DOHH2 (cell line): ENCODE measurements around the gene ITPK1.

ENCODE experiments used
- H3F3A ChIP-seq: fragments of 200-600 bp; sonication (generic), shearing (Covaris generic); 2 replicates; pipeline ENCODE4 v1.6.0; 2016; ENCODE audit warnings: antibody characterized with exemption, mild to moderate bottlenecking; ENCODE audit not compliant: control insufficient read depth, insufficient read depth
- H3K27ac ChIP-seq: fragments of 200-600 bp; sonication (generic); 2 replicates; pipeline ENCODE4 v1.5.1; 2014; ENCODE audit warnings: low read depth, mild to moderate bottlenecking, low read length, moderate library complexity
- H3K27me3 ChIP-seq: fragments of 200-600 bp; sonication (generic); 2 replicates; pipeline ENCODE4 v1.6.1; 2014; ENCODE audit warnings: mild to moderate bottlenecking, low read length, mixed read lengths; ENCODE audit not compliant: control insufficient read depth
- H3K36me3 ChIP-seq: fragments of 200-600 bp; sonication (generic); 2 replicates; pipeline ENCODE4 v1.6.1; 2014; ENCODE audit warnings: mild to moderate bottlenecking, low read length, moderate library complexity, mixed read lengths; ENCODE audit not compliant: control insufficient read depth
- H3K4me1 ChIP-seq: fragments of 200-600 bp; sonication (generic); 2 replicates; pipeline ENCODE4 v1.6.1; 2014; ENCODE audit warnings: mild to moderate bottlenecking, low read length, mixed read lengths; ENCODE audit not compliant: control insufficient read depth
- H3K4me2 ChIP-seq: fragments of 200-600 bp; sonication (generic); 2 replicates; pipeline ENCODE4 v1.6.0; 2014; ENCODE audit warnings: mild to moderate bottlenecking, low read length, moderate library complexity
- H3K4me3 ChIP-seq: fragments of 200-600 bp; sonication (generic); 2 replicates; pipeline ENCODE4 v1.5.1; 2014; ENCODE audit warnings: mild to moderate bottlenecking, low read length, mixed read lengths
- H3K79me2 ChIP-seq: fragments of 200-600 bp; sonication (generic); 2 replicates; pipeline ENCODE4 v1.6.1; 2014; ENCODE audit warnings: mild to moderate bottlenecking, low read length, mixed read lengths; ENCODE audit not compliant: control insufficient read depth
- H3K9me2 ChIP-seq: fragments of 200-600 bp; sonication (generic); replicated peaks from 2 replicates; pipeline ENCODE4 v1.6.1; 2014; ENCODE audit warnings: mild to moderate bottlenecking, low read length, mixed read lengths; ENCODE audit not compliant: control insufficient read depth
- H3K9me3 ChIP-seq: fragments of 200-600 bp; sonication (generic); 2 replicates; pipeline ENCODE4 v1.6.1; 2014; ENCODE audit warnings: antibody characterized with exemption, low read length, mixed read lengths; ENCODE audit not compliant: control insufficient read depth, insufficient read depth
- H4K20me1 ChIP-seq: fragments of 200-600 bp; sonication (generic); 2 replicates; pipeline ENCODE4 v1.6.0; 2014; ENCODE audit warnings: low read depth, mild to moderate bottlenecking, antibody characterized with exemption, low read length, moderate library complexity; ENCODE audit not compliant: control insufficient read depth, insufficient read depth
- EZH2phosphoT487 ChIP-seq: fragments of 200-600 bp; sonication (generic); IDR thresholded peaks from 2 replicates; pipeline ENCODE4 v1.6.1; 2017; ENCODE audit warnings: borderline replicate concordance, mild to moderate bottlenecking, antibody characterized with exemption, low read length, moderate library complexity, mixed read lengths
- TF ChIP-seq, protein P1 (sequence below): fragments of 200-600 bp; sonication (generic); IDR thresholded peaks from one replicate; pipeline ENCODE4 v1.5.1; 2014; ENCODE audit warnings: antibody characterized with exemption, mild to moderate bottlenecking, low read depth, low read length; ENCODE audit not compliant: poor library complexity, severe bottlenecking

Gene ITPK1

DNA sequence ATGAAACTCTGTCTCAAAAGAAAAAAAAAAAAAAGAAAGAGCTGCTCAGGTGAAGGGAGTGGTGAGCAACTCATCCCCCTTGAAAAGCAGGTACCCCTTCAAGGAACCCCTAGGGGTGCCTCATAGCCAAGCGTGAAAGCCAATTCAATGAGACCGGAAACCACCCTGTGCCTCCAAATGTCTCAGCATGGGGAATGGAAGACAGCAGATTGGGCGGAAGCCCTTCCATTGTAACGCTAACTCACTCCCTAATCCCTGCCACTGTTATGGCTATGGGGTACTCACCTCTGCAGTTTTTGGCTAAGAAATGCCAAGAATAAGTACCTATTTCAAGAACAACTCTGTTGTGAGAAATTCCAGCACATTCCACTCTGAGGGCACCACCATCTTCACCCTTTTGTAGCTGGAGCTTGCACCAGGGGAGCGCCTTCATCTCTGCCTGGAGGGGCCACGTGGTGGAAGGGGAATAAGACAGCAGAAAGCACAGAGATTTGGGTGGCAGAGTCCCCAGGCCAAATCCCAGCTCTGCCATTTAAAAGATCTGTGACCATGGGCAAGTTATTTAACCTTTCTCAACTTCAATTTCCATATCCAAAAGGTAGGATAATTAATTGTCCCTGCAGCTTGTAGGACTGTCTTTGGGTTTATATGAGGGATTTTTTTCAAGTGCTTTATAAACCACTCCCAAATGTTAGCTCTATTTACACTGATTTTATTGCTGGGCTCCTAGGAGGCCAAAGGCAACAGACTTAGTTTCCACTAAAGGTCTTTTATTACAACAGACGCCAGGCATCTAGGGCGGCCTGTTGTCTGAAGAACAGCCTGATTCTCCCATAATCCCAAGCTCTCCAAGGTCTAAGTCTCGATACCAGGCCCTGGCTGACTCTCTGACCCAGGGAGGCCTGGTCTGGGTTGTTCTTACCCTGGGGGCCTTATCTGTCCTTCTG is 63.9 kb downstream of the ITPK1 start:
- Histone ChIP-seq H3K27ac (no peak overlapping the region), H3K27me3 (no peaks in the 10 kb centered on the region), H3K9me2 (no peaks in the 10 kb centered on the region), H3K4me2 (no peak overlapping the region), H3F3A (no peaks in the 10 kb centered on the region), H4K20me1 (no peaks in the 10 kb centered on the region), H3K9me3 (no peaks in the 10 kb centered on the region), H3K79me2 (no peaks in the 10 kb centered on the region), H3K4me3 (no peak overlapping the region), H3K36me3 (no peaks in the 10 kb centered on the region), H3K4me1 (no peaks in the 10 kb centered on the region)
- TF ChIP-seq EZH2phosphoT487: no peak
- TF ChIP-seq, protein P1, sequence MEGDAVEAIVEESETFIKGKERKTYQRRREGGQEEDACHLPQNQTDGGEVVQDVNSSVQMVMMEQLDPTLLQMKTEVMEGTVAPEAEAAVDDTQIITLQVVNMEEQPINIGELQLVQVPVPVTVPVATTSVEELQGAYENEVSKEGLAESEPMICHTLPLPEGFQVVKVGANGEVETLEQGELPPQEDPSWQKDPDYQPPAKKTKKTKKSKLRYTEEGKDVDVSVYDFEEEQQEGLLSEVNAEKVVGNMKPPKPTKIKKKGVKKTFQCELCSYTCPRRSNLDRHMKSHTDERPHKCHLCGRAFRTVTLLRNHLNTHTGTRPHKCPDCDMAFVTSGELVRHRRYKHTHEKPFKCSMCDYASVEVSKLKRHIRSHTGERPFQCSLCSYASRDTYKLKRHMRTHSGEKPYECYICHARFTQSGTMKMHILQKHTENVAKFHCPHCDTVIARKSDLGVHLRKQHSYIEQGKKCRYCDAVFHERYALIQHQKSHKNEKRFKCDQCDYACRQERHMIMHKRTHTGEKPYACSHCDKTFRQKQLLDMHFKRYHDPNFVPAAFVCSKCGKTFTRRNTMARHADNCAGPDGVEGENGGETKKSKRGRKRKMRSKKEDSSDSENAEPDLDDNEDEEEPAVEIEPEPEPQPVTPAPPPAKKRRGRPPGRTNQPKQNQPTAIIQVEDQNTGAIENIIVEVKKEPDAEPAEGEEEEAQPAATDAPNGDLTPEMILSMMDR: no peak

DNA sequence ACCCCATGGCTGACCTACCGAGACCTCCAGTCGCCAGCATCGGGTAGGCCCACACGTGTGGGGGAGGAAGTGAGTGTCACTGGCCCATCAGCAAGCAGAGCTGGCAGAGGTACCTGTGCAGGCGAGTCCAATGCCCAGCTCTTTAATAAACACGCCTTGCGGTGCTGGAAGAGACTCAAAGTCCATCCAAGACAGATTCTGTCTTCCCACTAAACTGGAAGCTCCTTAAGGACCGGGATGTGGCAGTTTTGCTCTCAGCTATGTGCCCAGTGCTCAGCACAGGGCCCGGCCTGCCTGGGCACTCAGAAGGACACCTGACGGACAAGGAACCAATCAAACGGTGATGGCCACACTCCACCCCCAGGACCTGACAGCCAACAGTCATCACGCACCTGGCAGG is 65.0 kb downstream of the ITPK1 start:
- Histone ChIP-seq H3K79me2 (no peaks in the 10 kb centered on the region), H3K27ac (no peak overlapping the region), H3K4me2 (no peak overlapping the region), H3K9me3 (no peaks in the 10 kb centered on the region), H3K36me3 (no peaks in the 10 kb centered on the region), H3F3A (no peaks in the 10 kb centered on the region), H3K9me2 (no peaks in the 10 kb centered on the region), H3K4me3 (no peak overlapping the region), H3K27me3 (no peaks in the 10 kb centered on the region), H3K4me1 (no peaks in the 10 kb centered on the region), H4K20me1 (no peaks in the 10 kb centered on the region)
- no peak for TF ChIP-seq EZH2phosphoT487
- TF ChIP-seq, protein P1: no peak

DNA sequence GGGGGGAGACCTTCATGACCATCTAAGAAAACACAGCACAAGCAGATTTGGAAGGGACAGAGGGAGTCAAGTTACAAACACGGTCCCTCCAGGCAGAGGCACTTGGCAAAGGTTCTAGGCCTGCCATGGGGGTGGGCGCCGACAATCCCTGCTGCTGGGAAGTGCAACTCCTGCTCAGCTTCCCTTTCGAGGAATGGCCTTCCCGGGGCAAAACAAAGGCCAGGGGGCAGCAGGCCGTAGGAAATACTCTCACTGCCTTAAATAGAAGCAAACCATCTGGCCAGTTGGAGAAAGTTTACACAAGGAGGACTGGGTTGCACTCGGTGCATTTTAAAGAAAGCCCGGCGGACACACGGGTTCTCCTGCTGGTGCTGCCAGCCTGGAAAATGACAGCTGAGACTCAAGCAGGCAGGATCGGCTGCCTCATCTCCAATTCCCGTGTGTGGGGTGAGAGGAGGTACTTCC is 65.8 kb downstream of the ITPK1 start:
- no peak overlapping the region for H3K27ac ChIP-seq
- H3K4me2 ChIP-seq: no peak overlapping the region
- H3F3A ChIP-seq: no peaks in the 10 kb centered on the region
- no peaks in the 10 kb centered on the region for H3K27me3 ChIP-seq
- H4K20me1 ChIP-seq: no peaks in the 10 kb centered on the region
- H3K36me3 ChIP-seq: no peaks in the 10 kb centered on the region
- TF ChIP-seq, protein P1: no peak
- TF ChIP-seq EZH2phosphoT487: no peak
- no peaks in the 10 kb centered on the region for H3K9me2 ChIP-seq
- H3K9me3 ChIP-seq: no peaks in the 10 kb centered on the region
- no peaks in the 10 kb centered on the region for H3K4me1 ChIP-seq
- no peaks in the 10 kb centered on the region for H3K79me2 ChIP-seq
- H3K4me3 ChIP-seq: no peak overlapping the region
